HG02840 (cell line): Measurements from ENCODE around the gene ARHGAP5.

Experiments used
- ATAC-seq: cut with Tn5 transposase; IDR thresholded peaks from one replicate; pipeline ENCODE4 v1.9.1; 2021; ENCODE audit warnings: mild to moderate bottlenecking, moderate library complexity, moderate number of reproducible peaks; ENCODE audit not compliant: unreplicated experiment, low FRiP score

The ARHGAP5 gene

GRCh38 chr14:32205554-32205953 is 128.4 kb downstream of the ARHGAP5 start:
- no peak for ATAC-seq

GRCh38 chr14:32205984-32206383 is 128.9 kb downstream of the ARHGAP5 start:
- no peak for ATAC-seq

GRCh38 chr14:32206552-32206951 is 129.4 kb downstream of the ARHGAP5 start:
- no peak for ATAC-seq

- no peak for ATAC-seq
Observed at GRCh38 chr14:32208490-32208889, 131.4 kb downstream of the ARHGAP5 start.
